Measurements from ENCODE around the gene ALAD.
A peak's percentile ranks its signal among the peaks of the same experiment; 100 is the strongest.
"Not testable (repeated sequence)": the region's sequence is repeated elsewhere in the genome, so short reads cannot be mapped to it uniquely, and the experiment has no call there.

ALAD gene

DNA sequence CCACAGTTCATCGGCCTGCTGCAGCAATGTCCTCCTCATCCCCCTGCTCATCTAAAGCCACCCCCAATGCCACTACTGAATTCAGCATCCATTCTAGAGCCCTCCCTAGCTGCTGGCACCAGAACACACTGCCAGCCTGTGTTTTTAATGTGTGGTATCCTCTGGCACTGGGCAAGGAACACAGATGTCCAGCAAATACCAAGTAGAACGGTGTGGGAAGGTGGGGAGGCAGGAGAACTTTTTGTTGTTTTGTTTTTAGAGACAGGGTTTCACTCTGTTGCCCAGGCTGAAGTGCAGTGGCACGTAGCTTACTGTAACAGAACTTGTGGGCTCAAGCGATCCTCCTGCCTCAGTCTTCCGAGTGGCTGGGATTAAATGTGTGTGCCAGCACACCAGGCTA, 29.0 kb downstream of the ALAD start:
- no peak for DNase-seq

DNA sequence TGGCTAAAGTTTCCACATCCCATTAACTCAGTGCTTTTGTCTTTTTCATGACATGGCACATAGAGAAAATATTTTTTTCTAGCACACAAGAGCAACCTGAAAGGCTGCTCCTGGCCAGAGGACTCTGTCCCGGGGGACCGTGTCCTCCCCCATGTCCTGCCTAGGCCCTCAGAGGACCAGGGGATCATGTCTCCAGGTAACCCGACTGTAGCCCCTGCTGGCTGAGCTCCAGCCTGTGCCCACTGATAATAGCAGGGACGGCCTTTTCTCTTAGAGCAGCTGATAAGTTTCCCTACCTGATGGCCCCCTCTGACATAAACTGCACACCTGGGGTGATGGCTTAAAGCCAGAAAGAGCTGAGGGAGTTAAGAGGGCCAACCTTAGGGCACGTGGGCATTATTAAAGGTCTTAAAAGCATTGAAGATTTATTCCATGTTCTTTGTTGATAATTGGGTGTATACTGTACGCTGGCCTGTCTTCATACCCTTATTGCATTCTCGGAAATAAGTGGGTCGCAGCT, 30.2 kb downstream of the ALAD start:
- no peak for DNase-seq

DNA sequence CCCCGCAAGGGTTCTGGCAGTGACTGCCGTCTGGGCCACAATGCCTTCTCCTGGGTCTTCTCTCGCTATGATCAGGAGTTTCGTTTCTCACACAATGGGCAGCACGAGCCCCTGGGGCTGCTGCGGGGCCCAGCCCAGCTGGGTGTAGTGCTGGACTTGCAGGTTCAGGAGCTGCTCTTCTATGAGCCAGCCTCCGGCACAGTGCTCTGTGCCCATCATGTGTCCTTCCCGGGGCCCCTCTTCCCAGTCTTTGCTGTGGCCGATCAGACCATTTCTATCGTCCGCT, 31.3 kb downstream of the ALAD start:
- DNase-seq, result no peak

DNA sequence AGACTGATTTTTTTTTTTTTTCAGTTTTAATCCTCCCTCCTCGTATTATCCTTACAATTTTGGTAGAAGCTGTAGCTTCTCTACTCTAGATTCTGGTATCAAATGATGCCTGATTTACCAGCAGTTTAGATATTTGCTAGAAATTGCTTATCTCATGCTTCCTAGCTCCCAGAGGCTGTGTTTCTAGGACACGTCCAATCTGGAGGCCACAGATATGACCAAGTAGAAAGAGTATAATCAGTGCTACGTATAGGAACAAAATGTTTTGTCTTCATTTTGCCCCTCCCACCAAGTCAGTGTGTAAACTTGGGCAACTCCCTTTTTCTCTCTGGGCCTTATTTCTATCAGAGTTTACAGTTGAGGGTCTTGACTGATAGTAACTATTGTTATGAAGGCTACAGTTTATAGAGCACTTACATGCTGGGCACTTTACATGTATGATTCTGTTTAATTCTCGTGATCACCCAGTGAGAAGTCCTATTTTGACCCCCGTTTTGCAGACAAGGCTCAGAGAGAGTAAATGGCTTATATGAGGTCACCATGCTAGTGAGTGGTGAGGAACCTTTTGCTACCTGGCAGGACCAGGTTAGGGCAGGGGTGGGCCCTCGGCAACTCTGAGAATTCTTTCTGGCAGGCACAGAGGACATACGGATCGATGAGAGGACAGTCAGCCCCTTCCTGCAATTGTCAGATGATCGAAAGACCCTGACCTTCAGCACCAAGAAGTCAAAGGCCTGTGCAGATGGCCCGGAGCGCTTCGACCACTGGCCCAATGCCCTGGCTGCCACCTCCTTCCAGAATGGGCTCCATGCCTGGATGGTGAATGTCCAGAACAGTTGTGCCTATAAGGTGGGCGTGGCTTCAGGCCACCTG, 31.9 kb downstream of the ALAD start:
- no peak for DNase-seq

DNA sequence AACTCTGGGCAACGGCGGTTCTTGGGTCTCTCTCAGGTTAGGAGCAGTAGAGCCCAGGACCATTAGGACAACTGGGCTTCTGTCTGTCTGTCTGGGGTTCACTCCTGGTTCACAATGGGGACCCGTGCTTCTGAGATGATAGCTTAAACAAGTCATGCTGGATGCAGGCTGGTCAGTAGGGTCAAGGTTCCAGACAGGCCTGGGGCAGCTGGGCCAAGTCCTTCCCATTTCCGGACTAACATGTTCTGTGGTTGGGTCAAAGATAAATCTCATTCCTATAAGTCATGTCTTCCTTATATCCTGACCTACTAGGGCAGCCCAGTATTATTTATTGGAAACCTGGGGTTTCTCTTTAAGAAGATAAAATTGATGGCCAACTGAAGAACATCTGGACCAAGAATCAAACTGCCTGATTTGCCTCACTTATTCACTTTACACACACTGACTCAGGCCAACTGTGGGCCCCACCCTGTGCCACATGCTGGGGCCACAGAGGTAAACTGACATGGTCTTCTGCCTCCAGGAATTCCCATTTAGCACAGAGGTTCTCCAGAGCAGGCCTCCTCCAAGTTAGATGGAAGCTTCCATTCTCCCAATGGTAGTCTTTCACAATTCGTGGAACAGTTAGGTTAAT, 32.6 kb downstream of the ALAD start:
- DNase-seq, result no peak

DNA sequence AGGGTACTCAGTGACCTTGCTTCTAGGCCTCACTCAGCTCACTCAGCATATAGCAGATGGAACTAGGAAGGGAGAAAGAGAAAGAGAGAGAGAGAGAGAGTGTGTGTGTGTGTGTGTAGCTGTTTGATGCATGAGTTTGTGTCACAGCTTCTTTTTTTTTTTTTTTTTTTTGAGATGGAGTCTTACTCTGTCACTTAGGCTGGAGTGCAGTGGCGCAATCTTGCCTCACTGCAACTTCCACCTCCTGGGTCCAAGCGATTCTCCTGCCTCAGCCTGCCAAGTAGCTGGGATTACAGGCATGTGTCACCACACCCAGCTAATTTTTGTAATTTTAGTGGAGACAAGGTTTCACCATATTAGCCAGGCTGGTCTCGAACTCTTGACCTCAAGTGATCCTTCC, 35.4 kb downstream of the ALAD start:
- not testable (repeated sequence) for DNase-seq

DNA sequence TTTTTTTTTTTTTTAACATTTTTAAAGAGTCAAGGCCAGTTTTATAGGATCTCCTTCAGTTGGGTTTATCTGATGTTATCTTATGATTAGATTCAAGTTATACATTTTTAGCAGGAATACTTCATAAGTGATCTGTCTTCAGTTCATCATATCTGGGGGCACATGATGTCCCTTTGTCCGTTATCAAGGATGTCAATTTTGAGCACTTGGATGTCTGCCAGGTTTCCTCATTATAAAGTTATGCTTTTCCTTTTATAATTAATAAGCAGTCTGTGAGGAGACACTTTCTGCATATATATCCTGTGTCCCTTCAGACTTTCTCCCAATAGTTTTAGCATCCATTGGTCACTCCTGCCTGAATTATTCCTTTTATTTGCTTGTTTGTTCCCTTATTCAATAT, 36.1 kb downstream of the ALAD start:
- DNase-seq, result no peak

DNA sequence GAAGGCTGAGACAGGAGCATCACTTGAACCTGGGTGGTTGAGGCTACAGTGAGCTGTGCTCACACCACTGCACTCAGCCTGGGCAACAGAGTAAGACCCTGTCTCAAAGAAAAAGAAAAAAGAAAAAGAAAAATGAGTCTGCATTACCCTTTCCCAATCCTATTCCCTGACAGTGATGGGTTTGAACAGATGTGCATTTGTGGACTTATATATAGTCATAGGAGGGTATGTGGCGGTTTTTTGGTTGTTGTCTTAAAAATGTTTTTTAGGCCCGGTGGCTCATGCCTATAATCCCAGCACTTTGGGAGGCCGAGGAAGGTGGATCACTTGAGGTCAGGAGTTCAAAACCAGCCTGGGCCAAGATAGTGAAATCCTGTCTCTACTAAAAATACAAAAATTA, 37.7 kb downstream of the ALAD start:
- no peak for DNase-seq

DNA sequence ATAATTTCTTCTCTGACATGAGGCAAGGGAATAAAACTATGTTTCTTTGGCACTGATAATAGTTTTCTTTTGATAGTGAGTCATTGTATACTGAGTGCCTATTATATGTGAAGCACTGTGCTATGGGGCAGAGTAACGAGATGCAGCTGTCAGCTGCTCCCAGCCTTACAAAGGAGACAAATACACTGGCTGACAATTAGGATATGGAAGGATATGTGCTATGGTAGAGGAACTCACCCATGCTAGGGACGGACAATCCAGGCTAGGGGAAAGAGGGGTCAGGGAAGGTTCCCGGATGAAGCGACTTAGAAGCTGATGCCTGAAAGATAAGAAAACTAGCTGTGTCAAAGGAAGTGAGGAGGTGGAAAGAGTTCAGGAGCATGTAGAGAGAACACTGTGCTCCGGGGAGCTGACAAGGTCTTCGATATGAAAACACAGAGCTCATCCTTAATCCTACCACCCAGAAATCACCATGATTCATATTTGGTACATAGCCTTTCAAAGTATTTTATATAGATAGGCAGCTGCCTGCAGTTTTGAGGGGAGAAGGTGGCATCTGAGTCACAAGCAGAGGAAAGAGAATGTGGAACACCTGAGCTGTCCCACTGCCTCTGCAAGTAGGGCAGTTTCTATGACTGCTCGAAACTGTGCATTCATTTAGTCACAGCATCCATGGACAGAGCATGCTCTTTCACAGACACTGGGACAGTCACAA, 39.6 kb downstream of the ALAD start:
- DNase-seq, result no peak

DNA sequence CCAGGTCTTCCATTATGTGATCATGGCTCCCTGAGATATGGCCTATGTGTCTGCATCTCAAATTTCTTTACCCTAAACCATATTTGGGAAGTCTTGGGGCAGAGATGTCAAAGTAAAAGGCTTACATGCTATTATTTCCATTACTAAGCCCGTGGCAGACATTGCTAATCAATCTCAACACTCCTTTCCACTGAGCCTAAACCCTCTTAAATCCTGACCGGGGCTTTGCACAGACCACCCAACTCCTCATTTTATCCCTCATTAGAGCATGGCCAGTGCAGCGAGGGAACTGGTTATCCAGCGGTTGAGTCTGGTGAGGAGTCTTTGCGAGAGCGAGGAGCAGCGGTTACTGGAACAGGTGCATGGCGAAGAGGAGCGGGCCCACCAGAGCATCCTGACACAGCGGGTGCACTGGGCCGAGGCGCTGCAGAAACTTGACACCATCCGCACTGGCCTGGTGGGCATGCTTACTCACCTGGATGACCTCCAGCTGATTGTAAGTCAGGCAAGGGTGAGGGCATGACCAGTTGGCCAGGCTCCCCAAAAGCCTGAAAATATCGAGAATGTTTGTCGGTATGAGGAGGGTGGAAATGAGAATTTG, 40.7 kb downstream of the ALAD start:
- no peak for DNase-seq

DNA sequence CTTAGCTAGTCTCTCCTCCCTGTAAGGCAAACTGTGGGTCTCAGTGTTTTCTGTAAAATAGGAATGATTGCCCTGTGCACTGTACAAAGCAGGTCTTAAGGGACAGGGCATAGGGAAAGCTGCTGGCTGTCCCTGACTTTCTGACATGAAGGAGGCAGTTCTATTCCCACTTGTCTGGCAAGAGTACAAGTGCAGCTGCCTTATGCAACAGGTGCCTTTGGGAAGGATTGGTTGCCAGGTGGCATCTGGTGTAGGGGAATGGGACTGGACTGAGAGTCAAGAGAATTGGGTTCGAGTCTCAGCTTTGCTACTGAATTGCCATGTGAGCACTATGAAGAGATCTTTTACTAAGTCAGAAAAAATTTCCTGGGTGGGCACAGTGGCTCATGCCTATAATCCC, 41.7 kb downstream of the ALAD start:
- DNase-seq, result no peak

DNA sequence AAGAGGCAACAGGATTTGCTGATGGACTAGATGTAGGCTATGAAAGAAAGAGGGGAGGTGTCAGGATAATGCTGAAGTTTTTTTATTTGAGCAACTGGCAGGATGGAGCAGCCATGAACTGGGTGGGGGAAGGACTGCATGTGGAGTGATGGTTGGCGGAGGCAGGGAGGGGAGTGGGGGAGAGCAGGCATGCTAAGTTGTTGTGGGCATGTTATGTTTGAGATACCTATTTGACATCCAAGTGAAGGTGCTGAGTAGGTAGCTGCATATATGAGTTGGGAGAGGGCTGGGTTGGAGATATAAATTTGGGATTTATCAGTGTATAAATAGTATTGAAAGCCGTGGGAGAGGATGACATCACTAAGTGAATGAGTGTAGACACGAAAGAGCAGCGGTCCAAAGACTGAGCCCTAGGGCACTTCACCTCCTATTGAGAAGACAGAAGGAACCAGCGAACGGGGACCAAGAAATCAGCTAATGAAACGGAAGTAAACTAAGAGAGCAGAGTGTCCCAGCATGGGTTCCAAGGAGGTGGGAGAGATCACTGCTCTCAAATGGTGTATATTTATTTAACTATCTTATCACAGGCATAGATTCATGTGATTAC, 44.3 kb downstream of the ALAD start:
- DNase-seq, result no peak

DNA sequence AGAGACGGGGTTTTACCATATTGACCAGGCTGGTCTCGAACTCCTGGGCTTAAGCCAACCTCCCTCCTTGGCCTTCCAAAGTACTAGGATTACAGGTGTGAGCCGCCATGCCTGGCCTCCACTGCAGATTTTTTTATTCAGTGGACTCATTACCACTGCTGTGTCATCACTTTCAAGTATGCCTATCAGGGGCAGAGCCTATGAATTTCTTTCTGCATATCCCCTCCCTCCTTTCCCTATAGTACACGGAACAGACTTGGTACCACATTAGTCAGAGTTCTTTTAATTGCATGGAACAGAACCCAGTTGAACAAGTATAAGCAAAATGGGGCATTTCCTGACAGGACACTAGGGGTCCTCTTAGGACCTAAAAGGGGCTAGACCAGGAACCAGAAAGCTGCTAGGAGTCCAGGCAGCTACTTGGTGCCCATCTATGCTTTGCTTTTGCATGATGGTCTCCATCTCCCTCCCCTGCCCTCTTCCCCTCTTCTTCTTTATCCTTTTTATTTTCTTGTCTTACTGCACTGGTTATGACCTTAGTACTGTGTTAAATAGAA, 46.0 kb downstream of the ALAD start:
- DNase-seq, result no peak

DNA sequence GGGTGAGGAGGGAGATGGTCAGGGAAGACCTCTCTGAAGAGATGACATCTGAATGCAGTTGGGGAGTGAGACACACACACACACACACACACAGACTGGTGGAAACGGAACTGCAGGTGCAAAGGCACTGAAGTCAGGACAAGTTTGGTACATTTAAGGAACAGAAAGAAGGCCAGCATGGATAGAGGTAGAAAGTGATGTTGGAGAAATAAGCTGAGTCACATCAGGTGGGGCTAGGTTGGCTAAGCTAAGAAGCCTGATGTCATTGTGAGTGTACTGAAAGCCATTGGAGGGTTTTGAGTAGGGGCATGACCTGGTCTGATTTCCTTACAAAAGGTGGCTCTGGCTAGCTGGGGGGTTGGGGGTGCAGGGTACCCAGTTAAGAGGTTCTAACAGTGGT, 48.7 kb downstream of the ALAD start:
- DNase-seq, result no peak

DNA sequence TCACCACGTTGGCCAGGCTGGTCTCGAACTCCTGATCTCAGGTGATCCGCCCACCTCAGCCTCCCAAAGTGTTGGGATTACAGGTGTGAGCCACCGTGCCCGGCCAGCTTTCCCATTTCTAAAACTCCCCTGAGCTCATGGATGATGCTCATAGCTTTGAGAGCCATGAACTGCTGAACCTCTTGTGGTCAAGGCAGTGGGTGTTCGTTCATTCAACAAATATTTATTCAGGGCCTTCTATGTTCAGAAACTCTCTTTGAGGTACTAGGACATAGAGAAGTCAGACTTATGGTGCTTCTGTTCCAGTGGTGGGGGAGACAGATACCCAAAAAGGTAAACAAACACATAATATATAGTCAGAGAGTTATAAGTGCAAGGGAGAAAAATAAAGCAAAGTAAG, 49.1 kb downstream of the ALAD start:
- DNase-seq, result no peak

DNA sequence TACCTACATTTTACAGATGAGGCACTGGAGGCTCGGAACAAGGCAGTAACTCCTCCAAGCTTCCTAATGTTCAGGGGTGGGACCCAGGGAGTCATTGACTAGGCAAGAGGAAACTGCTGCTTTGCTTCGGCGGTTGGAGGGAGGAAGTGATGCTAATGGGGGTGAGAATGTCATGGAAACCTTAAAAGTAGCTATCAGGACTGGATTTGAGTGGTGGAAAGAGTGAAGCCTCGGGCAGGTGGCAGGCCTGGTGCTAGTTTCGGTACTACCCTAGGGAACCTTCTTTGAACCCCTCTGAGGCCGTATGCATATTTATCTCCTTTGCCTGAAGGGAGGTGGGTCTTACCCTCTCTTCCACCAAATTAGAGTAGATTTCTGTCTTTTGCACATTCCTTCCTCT, 50.1 kb downstream of the ALAD start:
- DNase-seq, result no peak

DNA sequence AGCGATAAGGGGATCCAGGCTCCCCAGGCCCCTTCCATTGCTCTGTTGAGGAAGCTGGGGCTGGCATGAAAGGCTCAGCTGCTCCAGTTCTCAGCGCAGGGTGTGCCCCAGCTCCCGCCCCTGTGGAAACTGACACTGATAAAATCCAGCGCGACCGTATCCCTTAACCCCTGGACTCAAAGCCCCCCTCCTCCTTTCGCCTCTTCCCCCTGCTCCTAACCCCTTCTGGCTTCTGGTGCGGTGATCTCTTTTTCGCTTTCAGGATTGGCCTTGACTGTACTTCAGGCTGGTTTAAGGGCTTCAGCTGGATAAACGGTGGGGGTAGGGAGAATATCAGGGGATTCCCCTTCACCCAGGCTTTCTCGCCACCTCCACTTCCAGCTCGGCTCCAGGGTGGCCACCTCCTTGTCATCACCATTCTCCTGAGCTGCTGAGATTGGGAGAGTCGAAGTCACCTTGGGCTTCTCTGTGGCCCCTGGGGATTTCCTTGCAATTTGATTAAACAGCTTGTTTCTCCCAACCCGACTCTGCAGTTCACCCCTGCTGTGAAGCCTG, 50.9 kb downstream of the ALAD start:
- no peak for DNase-seq

DNA sequence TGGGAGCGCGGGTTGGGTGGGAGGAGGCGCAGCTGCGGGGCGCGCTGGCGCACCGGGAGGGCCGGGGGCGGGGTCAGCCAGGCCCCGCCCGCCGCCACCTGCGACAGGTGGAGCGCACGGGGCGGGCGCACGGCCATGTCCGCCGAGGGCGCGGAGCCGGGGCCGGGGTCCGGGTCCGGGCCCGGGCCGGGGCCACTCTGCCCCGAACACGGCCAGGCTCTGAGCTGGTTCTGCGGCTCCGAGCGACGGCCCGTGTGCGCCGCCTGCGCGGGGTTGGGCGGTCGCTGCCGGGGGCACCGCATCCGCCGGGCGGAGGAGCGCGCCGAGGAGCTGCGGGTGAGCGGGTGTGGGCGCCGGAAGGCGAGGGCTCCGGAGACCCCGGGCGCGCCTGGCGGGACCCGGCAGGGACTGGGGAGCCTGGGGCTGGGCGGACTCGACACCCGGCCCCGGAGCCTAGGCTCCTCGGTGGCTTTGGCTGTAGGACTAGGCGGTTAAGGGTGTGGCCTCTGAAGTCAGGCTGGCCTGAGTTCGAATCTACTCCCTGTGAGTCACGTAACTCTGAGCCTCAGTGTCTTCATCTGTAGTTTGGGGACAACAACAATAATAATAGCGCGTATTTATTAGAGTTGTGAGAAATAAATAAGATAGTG, 51.5 kb downstream of the ALAD start, which contains the start of gene BSPRY:
BSPRY (plus strand) TSS at position 97 of the 650 bp plus-strand sequence; CDS start at position 136, 39 bp downstream.
- DNase-seq, result peak in 1 of 2 experiments; percentile 31

DNA sequence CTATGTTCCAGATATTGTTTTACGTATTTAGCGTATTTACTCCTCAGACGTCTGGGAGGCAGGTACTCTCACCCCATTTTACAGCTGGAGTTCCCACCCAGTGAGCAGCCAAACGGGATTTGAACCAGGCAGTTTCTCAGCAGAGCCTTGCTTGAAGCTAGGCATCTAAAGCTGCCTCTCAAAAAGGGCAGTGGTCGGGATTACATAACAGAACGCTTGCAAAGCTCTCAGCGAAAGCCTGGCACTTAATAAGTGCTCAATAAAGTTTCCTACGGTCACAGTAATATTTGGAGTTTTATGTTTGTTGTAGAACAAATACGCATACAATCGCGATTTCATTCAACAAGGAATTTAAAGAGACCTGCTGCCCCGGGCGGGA, 52.0 kb downstream of the ALAD start:
- DNase-seq, result no peak

DNA sequence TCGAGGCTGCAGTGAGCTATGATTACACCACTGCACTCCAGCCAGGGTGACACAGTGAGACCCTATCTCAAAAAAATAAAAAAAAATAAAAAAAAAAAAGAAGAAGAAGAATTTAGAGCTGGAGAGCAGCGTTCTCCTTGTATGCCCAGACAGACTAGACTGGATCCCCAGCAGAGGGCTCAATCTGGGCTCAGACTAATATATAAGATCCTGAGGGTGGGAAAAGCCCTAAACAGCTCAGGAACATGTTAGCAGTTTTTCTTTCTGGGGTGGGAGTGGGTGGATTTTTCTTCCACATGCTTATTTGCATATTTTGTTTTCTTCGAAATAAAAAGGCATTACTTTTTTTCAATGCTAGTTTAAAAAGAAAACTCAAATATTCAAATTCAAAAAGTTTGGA, 52.6 kb downstream of the ALAD start:
- no peak for DNase-seq

DNA sequence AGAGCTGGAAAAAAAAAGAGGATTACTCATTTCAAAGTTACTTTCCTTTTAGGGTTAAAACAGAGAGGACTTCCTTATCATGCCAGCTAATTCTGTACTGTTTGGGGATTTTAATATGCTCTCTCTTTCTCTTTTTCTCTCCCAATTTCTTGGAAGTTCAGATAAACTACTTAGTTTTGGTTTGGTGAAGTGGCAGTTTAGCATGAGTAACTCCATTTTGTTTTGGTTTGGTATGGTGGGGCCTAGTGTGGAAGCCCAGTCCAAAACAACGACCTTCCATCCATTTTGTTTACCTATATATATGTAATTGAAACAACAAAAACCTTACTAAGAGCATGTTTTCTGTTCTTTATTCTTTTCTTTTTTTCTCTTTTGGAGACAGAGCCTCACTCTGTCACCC, 55.4 kb downstream of the ALAD start:
- DNase-seq, result no peak

DNA sequence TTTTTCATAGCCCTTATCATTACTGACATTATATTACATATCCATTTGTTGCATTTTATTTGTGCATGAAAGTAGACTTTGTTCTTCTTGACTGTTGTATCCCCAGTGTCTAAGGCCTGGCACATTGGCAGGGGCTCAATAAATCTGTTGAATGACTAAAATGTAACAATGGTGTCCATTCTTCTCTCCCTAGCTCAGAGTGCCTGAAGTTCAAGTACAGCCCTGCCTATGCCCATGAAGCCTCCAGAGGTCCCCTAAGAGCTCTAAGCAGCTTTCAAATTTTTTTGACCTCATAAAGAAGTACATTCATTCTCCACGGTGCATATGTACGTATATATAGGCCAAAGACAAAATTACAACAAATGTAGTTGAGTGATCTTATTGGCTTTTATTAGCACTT, 55.9 kb downstream of the ALAD start:
- no peak for DNase-seq
